ENCODE results near the gene SMPD2.

DNA sequence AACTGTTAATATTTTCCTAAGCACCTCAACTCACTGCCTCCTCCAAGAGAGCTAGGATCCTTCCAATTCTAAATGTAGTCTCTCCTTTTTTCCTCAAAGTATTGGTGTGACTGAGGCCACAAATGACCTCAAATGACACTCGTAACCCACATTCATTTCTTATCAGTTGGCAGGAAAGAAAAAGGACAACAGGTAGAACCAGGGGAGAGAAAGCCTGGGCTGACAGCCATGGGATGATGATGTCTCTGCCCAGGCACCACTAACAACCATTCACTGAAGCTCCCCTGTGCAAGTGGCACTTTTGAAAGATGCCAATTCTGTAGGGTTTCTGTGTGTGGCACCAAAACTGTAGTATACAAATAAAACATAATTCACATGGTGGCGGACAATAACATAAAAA, 35.1 kb downstream of the SMPD2 start:
- TF ChIP-seq, protein P1, sequence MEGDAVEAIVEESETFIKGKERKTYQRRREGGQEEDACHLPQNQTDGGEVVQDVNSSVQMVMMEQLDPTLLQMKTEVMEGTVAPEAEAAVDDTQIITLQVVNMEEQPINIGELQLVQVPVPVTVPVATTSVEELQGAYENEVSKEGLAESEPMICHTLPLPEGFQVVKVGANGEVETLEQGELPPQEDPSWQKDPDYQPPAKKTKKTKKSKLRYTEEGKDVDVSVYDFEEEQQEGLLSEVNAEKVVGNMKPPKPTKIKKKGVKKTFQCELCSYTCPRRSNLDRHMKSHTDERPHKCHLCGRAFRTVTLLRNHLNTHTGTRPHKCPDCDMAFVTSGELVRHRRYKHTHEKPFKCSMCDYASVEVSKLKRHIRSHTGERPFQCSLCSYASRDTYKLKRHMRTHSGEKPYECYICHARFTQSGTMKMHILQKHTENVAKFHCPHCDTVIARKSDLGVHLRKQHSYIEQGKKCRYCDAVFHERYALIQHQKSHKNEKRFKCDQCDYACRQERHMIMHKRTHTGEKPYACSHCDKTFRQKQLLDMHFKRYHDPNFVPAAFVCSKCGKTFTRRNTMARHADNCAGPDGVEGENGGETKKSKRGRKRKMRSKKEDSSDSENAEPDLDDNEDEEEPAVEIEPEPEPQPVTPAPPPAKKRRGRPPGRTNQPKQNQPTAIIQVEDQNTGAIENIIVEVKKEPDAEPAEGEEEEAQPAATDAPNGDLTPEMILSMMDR (IDR thresholded peaks at IDR 0.05): no peak
- no peak for TF ChIP-seq POLR2A (IDR thresholded peaks at IDR 0.05)
- TF ChIP-seq POLR2AphosphoS5 (IDR thresholded peaks at IDR 0.05): no peak

Measured in upper lobe of left lung (tissue), 4 donors.